K562 (cell line): ENCODE measurements around the gene AP3S2. TPM values are rescaled to one million over a fixed set of nuclear protein-coding genes. Genes with fewer than 3 reads are reported as not detected.

Experiments
- ASH1L ChIP-seq: fragments of 450-650 bp; IDR thresholded peaks from 2 replicates; pipeline ENCODE4 v1.6.1; 2018; ENCODE audit warnings: borderline replicate concordance, mild to moderate bottlenecking, low read depth; ENCODE audit not compliant: partially characterized antibody
- CBFA2T2 ChIP-seq: fragments of 450-650 bp; conservative IDR thresholded peaks from 2 replicates; pipeline ENCODE4 v1.6.1; 2017; ENCODE audit warnings: mild to moderate bottlenecking
- CEBPZ ChIP-seq: fragments of 150-350 bp; IDR thresholded peaks from 2 replicates; pipeline ENCODE4 v1.6.1; 2014; ENCODE audit warnings: low read depth, mild to moderate bottlenecking, low read length, borderline replicate concordance
- COPS2 ChIP-seq: fragments of 450-650 bp; conservative IDR thresholded peaks from 2 replicates; pipeline ENCODE4 v1.6.1; 2016; ENCODE audit warnings: mild to moderate bottlenecking, moderate library complexity
- CREB1 ChIP-seq, 2 experiments: sonication (generic) in 1 of 2; formaldehyde crosslinking in 1 of 2; IDR thresholded peaks; 2 replicates each; pipeline versions ENCODE4 v1.6.1 to v1.8.0; 2012 to 2022; ENCODE audit warnings: inconsistent platforms in 1 of 2, mild to moderate bottlenecking in 1 of 2, missing genetic modification reagents in 1 of 2, moderate library complexity in 1 of 2
- EP300 ChIP-seq: IDR thresholded peaks from 2 replicates; pipeline ENCODE4 v1.6.1; 2012; ENCODE audit warnings: low read length, improper control_type of control experiment
- HLTF ChIP-seq: fragments of 450-650 bp; IDR thresholded peaks from 2 replicates; pipeline ENCODE4 v1.6.1; 2016
- KLF13 ChIP-seq: fragments of 450-650 bp; IDR thresholded peaks from 2 replicates; pipeline ENCODE4 v1.6.1; 2016; ENCODE audit warnings: missing genetic modification characterization, low read depth, mild to moderate bottlenecking, missing compliant biosample characterization, moderate library complexity, borderline replicate concordance
- MECOM ChIP-seq: fragments of 250-450 bp; sonication (Bioruptor Pico); IDR thresholded peaks from 2 replicates; pipeline ENCODE4 v1.8.0; 2022; ENCODE audit warnings: inconsistent platforms
- MEF2D ChIP-seq: conservative IDR thresholded peaks from 2 replicates; pipeline ENCODE4 v1.6.1; 2016; ENCODE audit warnings: low read depth, missing genetic modification characterization, missing compliant biosample characterization
- RBM34 ChIP-seq: fragments of 200-400 bp; formaldehyde crosslinking; IDR thresholded peaks from 2 replicates; pipeline ENCODE4 v1.6.1; 2018; ENCODE audit warnings: low read length, borderline replicate concordance; ENCODE audit not compliant: insufficient read depth
- WHSC1 ChIP-seq: IDR thresholded peaks from one replicate; pipeline ENCODE4 v1.6.1; 2012; ENCODE audit warnings: low read length, control low read depth, inconsistent platforms
- ZBED1 ChIP-seq: IDR thresholded peaks from 2 replicates; pipeline ENCODE4 v1.6.1; 2014
- ZEB2 ChIP-seq: fragments of 450-650 bp; IDR thresholded peaks from 2 replicates; pipeline ENCODE4 v1.6.1; 2016
- ZNF184 ChIP-seq: sonication (generic); formaldehyde crosslinking; IDR thresholded peaks from 2 replicates; pipeline ENCODE4 v1.5.0; 2020; ENCODE audit warnings: missing genetic modification reagents
- ZNF224 ChIP-seq: sonication (generic); formaldehyde crosslinking; IDR thresholded peaks from 2 replicates; pipeline ENCODE4 v1.8.0; 2022; ENCODE audit warnings: mild to moderate bottlenecking, missing genetic modification reagents
- ZNF24 ChIP-seq: fragments of 450-650 bp; IDR thresholded peaks from 2 replicates; pipeline ENCODE4 v1.6.1; 2016
- ZNF311 ChIP-seq: fragments of 250-450 bp; sonication (Bioruptor Pico); IDR thresholded peaks from 2 replicates; pipeline ENCODE4 v1.4.0; 2020; ENCODE audit warnings: mild to moderate bottlenecking, moderate library complexity
- polyA plus RNA-seq, 8 experiments: library from polyadenylated mRNA; depleted of rRNA in 4 of 8; stranded (reverse) in 5 of 8; unstranded in 3 of 8; fragments of >200 nt; fragmentation: Nextera tagmentation in 2 of 8; fragmentation: Illumina TruSeq in 1 of 8; extraction: Ambion mirVana in 2 of 8; extraction: Trizol in 1 of 8; gene quantifications; 2 replicates each; pipeline versions ENCODE4 v1.2.1 to v1.2.3, GENCODE V29; 2011 to 2014; ENCODE audit warnings: inconsistent platforms in 1 of 8, missing spikeins in 1 of 8
- total RNA-seq, 7 experiments: library from RNA; depleted of rRNA in 6 of 7; stranded (reverse); fragments of >200 nt in 6 of 7; fragmentation: Illumina TruSeq in 2 of 7; extraction: Trizol in 2 of 7; gene quantifications; 2 replicates each; pipeline versions ENCODE4 v1.2.1 to v1.2.3, GENCODE V29; 2011 to 2021; ENCODE audit warnings: low replicate concordance in 1 of 7
- TF ChIP-seq, protein P1 (sequence below), 2 experiments: IDR thresholded peaks; 2 replicates each; pipeline ENCODE4 v1.6.1; 2011; ENCODE audit warnings: borderline replicate concordance in 1 of 2, control low read depth in 1 of 2, low read depth in 1 of 2, low read length in 1 of 2, mild to moderate bottlenecking in 1 of 2, mixed read lengths in 1 of 2, moderate library complexity in 1 of 2; ENCODE audit not compliant: insufficient read depth in 1 of 2, insufficient read length in 1 of 2, poor library complexity in 1 of 2, severe bottlenecking in 1 of 2; ENCODE audit errors: extremely low read depth in 1 of 2
- TF ChIP-seq, protein P2 (sequence below): sonication (generic); formaldehyde crosslinking; IDR thresholded peaks from 2 replicates; pipeline ENCODE4 v1.8.1; 2023; ENCODE audit warnings: missing genetic modification reagents, mild to moderate bottlenecking, borderline replicate concordance

Gene AP3S2
- total and polyA plus RNA-seq, 9 of the 15 experiments (the other 6 are each of a cell fraction or from before 2014, with no cell fraction given), result 16.4 to 54.1 (median 37.4) TPM

- TF ChIP-seq CEBPZ (no peak), ZBED1 (no peak), MECOM (no peak), ASH1L (no peak), MEF2D (tag) (no peak), ZNF184 (CRISPR knock-in tag) (no peak), ZNF311 (CRISPR knock-in tag) (no peak; the same call in 1 of the 2 replicates), WHSC1 (no peak), CREB1 (IDR thresholded peaks at IDR 0.05) (no peak), CREB1 (CRISPR knock-in tag; IDR thresholded peaks at IDR 0.05) (0 out of 2 replicates have a peak, but pooled peaks have one; percentile 15), COPS2 (no peak), ZNF24 (no peak), EP300 (no peak), ZNF224 (CRISPR knock-in tag) (no peak), KLF13 (tag) (no peak), HLTF (no peak), ZEB2 (no peak), CBFA2T2 (peak; percentile 36), RBM34 (no peak)
- TF ChIP-seq, protein P1, sequence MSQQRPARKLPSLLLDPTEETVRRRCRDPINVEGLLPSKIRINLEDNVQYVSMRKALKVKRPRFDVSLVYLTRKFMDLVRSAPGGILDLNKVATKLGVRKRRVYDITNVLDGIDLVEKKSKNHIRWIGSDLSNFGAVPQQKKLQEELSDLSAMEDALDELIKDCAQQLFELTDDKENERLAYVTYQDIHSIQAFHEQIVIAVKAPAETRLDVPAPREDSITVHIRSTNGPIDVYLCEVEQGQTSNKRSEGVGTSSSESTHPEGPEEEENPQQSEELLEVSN (IDR thresholded peaks at IDR 0.05; ENCODE audit: borderline replicate concordance in 1 of 2, extremely low read depth in 1 of 2, insufficient read depth in 1 of 2, insufficient read length in 1 of 2, low read depth in 1 of 2, low read length in 1 of 2, poor library complexity in 1 of 2, severe bottlenecking in 1 of 2), result peak in 1 of 2 experiments; percentile 10
- TF ChIP-seq, protein P2, sequence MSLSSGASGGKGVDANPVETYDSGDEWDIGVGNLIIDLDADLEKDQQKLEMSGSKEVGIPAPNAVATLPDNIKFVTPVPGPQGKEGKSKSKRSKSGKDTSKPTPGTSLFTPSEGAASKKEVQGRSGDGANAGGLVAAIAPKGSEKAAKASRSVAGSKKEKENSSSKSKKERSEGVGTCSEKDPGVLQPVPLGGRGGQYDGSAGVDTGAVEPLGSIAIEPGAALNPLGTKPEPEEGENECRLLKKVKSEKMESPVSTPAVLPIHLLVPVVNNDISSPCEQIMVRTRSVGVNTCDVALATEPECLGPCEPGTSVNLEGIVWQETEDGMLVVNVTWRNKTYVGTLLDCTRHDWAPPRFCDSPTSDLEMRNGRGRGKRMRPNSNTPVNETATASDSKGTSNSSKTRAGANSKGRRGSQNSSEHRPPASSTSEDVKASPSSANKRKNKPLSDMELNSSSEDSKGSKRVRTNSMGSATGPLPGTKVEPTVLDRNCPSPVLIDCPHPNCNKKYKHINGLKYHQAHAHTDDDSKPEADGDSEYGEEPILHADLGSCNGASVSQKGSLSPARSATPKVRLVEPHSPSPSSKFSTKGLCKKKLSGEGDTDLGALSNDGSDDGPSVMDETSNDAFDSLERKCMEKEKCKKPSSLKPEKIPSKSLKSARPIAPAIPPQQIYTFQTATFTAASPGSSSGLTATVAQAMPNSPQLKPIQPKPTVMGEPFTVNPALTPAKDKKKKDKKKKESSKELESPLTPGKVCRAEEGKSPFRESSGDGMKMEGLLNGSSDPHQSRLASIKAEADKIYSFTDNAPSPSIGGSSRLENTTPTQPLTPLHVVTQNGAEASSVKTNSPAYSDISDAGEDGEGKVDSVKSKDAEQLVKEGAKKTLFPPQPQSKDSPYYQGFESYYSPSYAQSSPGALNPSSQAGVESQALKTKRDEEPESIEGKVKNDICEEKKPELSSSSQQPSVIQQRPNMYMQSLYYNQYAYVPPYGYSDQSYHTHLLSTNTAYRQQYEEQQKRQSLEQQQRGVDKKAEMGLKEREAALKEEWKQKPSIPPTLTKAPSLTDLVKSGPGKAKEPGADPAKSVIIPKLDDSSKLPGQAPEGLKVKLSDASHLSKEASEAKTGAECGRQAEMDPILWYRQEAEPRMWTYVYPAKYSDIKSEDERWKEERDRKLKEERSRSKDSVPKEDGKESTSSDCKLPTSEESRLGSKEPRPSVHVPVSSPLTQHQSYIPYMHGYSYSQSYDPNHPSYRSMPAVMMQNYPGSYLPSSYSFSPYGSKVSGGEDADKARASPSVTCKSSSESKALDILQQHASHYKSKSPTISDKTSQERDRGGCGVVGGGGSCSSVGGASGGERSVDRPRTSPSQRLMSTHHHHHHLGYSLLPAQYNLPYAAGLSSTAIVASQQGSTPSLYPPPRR, result no peak
These were observed 110.5 kb downstream of the AP3S2 start (continued) for GRCh38 chr15:89783111-89783860.
